NT2/D1 (cell line): ENCODE data around the gene MRPS6.

Source experiments
- DNase-seq: peaks from one replicate; pipeline ENCODE4 v3.0.0-alpha.2; 2011; ENCODE audit warnings: low read depth, low spot score
- H3K27me3 ChIP-seq: 2 replicates; pipeline ENCODE4 v1.6.0; 2011; ENCODE audit warnings: mild to moderate bottlenecking; ENCODE audit not compliant: insufficient read length, insufficient read depth
- H3K36me3 ChIP-seq: 2 replicates; pipeline ENCODE4 v1.6.1; 2011; ENCODE audit warnings: mild to moderate bottlenecking, low read length, mixed read lengths; ENCODE audit not compliant: insufficient read depth, insufficient read length
- H3K4me1 ChIP-seq: 2 replicates; pipeline ENCODE4 v1.5.1; 2011; ENCODE audit not compliant: insufficient read depth, insufficient read length
- H3K4me3 ChIP-seq: 2 replicates; pipeline ENCODE4 v1.5.1; 2011; ENCODE audit warnings: low read depth; ENCODE audit not compliant: insufficient read length
- H3K9ac ChIP-seq: 2 replicates; pipeline ENCODE4 v1.6.0; 2011; ENCODE audit warnings: low read depth; ENCODE audit not compliant: insufficient read length
- H3K9me3 ChIP-seq: 2 replicates; pipeline ENCODE4 v1.5.1; 2011; ENCODE audit warnings: mild to moderate bottlenecking, low read length; ENCODE audit not compliant: insufficient read depth
- SUZ12 ChIP-seq: IDR thresholded peaks from 2 replicates; pipeline ENCODE4 v1.6.1; 2011; ENCODE audit not compliant: insufficient read length, insufficient read depth; ENCODE audit errors: extremely low read depth
- YY1 ChIP-seq: IDR thresholded peaks from 2 replicates; pipeline ENCODE4 v1.6.1; 2011; ENCODE audit not compliant: insufficient read length, insufficient read depth
- ZNF274 ChIP-seq: IDR thresholded peaks from 2 replicates; pipeline ENCODE4 v1.6.1; 2011; ENCODE audit warnings: mild to moderate bottlenecking, low read depth, low read length

Gene MRPS6

GRCh38 chr21:34034369-34035014 is 38.9 kb upstream of the MRPS6 start:
- H3K4me3 ChIP-seq = no peak overlapping the region
- no peak for TF ChIP-seq YY1
- no peak for TF ChIP-seq SUZ12
- no peak for TF ChIP-seq ZNF274
- DNase-seq = no peak
- H3K4me1 ChIP-seq = no peaks in the 10 kb centered on the region
- H3K9ac ChIP-seq = no peak overlapping the region
- no peaks in the 10 kb centered on the region for H3K27me3 ChIP-seq
- no peaks in the 10 kb centered on the region for H3K36me3 ChIP-seq
- no peaks in the 10 kb centered on the region for H3K9me3 ChIP-seq

- no peak for DNase-seq
- TF ChIP-seq ZNF274 (no peak), SUZ12 (no peak), YY1 (no peak)
- H3K9ac ChIP-seq = no peak overlapping the region
- no peaks in the 10 kb centered on the region for H3K27me3 ChIP-seq
- H3K36me3 ChIP-seq = no peaks in the 10 kb centered on the region
- H3K9me3 ChIP-seq = no peaks in the 10 kb centered on the region
- H3K4me3 ChIP-seq = no peak overlapping the region
- no peaks in the 10 kb centered on the region for H3K4me1 ChIP-seq
Observed at GRCh38 chr21:34035619-34036354, 37.6 kb upstream of the MRPS6 start.

GRCh38 chr21:34037009-34037795 is 36.2 kb upstream of the MRPS6 start:
- Histone ChIP-seq H3K9me3 (no peaks in the 10 kb centered on the region), H3K27me3 (no peaks in the 10 kb centered on the region), H3K9ac (no peak overlapping the region), H3K4me1 (no peaks in the 10 kb centered on the region), H3K4me3 (no peak overlapping the region), H3K36me3 (no peaks in the 10 kb centered on the region)
- no peak for TF ChIP-seq SUZ12
- no peak for TF ChIP-seq ZNF274
- TF ChIP-seq YY1 = no peak
- DNase-seq = no peak

GRCh38 chr21:34039678-34040382 is 33.5 kb upstream of the MRPS6 start:
- DNase-seq = no peak
- Histone ChIP-seq H3K9ac (no peak overlapping the region), H3K4me1 (no peaks in the 10 kb centered on the region), H3K36me3 (no peaks in the 10 kb centered on the region), H3K9me3 (no peaks in the 10 kb centered on the region), H3K27me3 (no peaks in the 10 kb centered on the region), H3K4me3 (no peak overlapping the region)
- no peak for TF ChIP-seq ZNF274
- TF ChIP-seq YY1 = no peak
- no peak for TF ChIP-seq SUZ12

- no peak overlapping the region for H3K9ac ChIP-seq
- no peaks in the 10 kb centered on the region for H3K27me3 ChIP-seq
- no peak overlapping the region for H3K4me3 ChIP-seq
- no peak for DNase-seq
- TF ChIP-seq YY1 = no peak
- TF ChIP-seq ZNF274 = no peak
- TF ChIP-seq SUZ12 = no peak
- no peaks in the 10 kb centered on the region for H3K9me3 ChIP-seq
- H3K4me1 ChIP-seq = no peaks in the 10 kb centered on the region
- no peaks in the 10 kb centered on the region for H3K36me3 ChIP-seq
Observed at GRCh38 chr21:34042735-34043134, 30.6 kb upstream of the MRPS6 start.

GRCh38 chr21:34043333-34043732 is 30.0 kb upstream of the MRPS6 start:
- Histone ChIP-seq H3K27me3 (no peaks in the 10 kb centered on the region), H3K4me1 (no peaks in the 10 kb centered on the region), H3K4me3 (no peak overlapping the region), H3K36me3 (no peaks in the 10 kb centered on the region), H3K9ac (no peak overlapping the region), H3K9me3 (no peaks in the 10 kb centered on the region)
- no peak for DNase-seq
- TF ChIP-seq SUZ12 (no peak), YY1 (no peak), ZNF274 (no peak)

GRCh38 chr21:34046917-34047316 is 26.5 kb upstream of the MRPS6 start:
- no peak for DNase-seq
- no peaks in the 10 kb centered on the region for H3K36me3 ChIP-seq
- no peak overlapping the region for H3K4me3 ChIP-seq
- H3K27me3 ChIP-seq = no peaks in the 10 kb centered on the region
- H3K4me1 ChIP-seq = no peaks in the 10 kb centered on the region
- TF ChIP-seq YY1 (no peak), SUZ12 (no peak), ZNF274 (no peak)
- no peak overlapping the region for H3K9ac ChIP-seq
- H3K9me3 ChIP-seq = no peaks in the 10 kb centered on the region
